HepG2 (cell line): ENCODE results near the gene SPTSSA. TPM values are rescaled to one million over a fixed set of nuclear protein-coding genes. Genes with fewer than 3 reads are reported as not detected.

Source experiments
- CBX5 ChIP-seq: sonication (generic); formaldehyde crosslinking; IDR thresholded peaks from 2 replicates; pipeline ENCODE4 v1.4.0; 2020; ENCODE audit warnings: missing genetic modification reagents, borderline replicate concordance
- ERF ChIP-seq: IDR thresholded peaks from 2 replicates; pipeline ENCODE4 v1.6.1; 2018; ENCODE audit warnings: missing biosample characterization, missing genetic modification reagents
- HINFP ChIP-seq: sonication (generic); formaldehyde crosslinking; IDR thresholded peaks from 2 replicates; pipeline ENCODE4 v1.4.0; 2020; ENCODE audit warnings: low read depth, mild to moderate bottlenecking, missing genetic modification reagents
- HIVEP1 ChIP-seq: sonication (generic); formaldehyde crosslinking; IDR thresholded peaks from 2 replicates; pipeline ENCODE4 v1.4.0; 2020; ENCODE audit warnings: mild to moderate bottlenecking, missing genetic modification reagents
- HNRNPK ChIP-seq: fragments of 200-400 bp; formaldehyde crosslinking; IDR thresholded peaks from 2 replicates; pipeline ENCODE4 v1.6.1; 2018; ENCODE audit warnings: low read length, low read depth, moderate library complexity, mild to moderate bottlenecking; ENCODE audit not compliant: poor library complexity, severe bottlenecking
- HNRNPLL ChIP-seq: fragments of 200-400 bp; formaldehyde crosslinking; IDR thresholded peaks from 2 replicates; pipeline ENCODE4 v1.6.1; 2017; ENCODE audit warnings: mild to moderate bottlenecking, low read depth, low read length; ENCODE audit not compliant: poor library complexity, severe bottlenecking
- KLF11 ChIP-seq: IDR thresholded peaks from 2 replicates; pipeline ENCODE4 v1.6.1; 2016; ENCODE audit warnings: missing compliant biosample characterization
- MTF1 ChIP-seq: sonication (generic); formaldehyde crosslinking; IDR thresholded peaks from 2 replicates; pipeline ENCODE4 v1.5.0; 2020; ENCODE audit warnings: missing genetic modification reagents
- MXD4 ChIP-seq: IDR thresholded peaks from 2 replicates; pipeline ENCODE4 v1.6.1; 2016; ENCODE audit warnings: mild to moderate bottlenecking, missing biosample characterization, missing genetic modification reagents
- NCOR1 ChIP-seq: fragments of 200-600 bp; sonication (generic); IDR thresholded peaks from 2 replicates; pipeline ENCODE4 v1.7.0; 2017; ENCODE audit warnings: antibody characterized with exemption, low read length, borderline replicate concordance
- NFYB ChIP-seq: sonication (generic); formaldehyde crosslinking; IDR thresholded peaks from 2 replicates; pipeline ENCODE4 v1.4.0; 2020; ENCODE audit warnings: missing genetic modification reagents
- PITX1 ChIP-seq: sonication (generic); formaldehyde crosslinking; IDR thresholded peaks from 2 replicates; pipeline ENCODE4 v1.5.1; 2020; ENCODE audit warnings: mild to moderate bottlenecking, missing genetic modification reagents
- POLR2A ChIP-seq, 2 experiments: IDR thresholded peaks; 2 replicates each; pipeline ENCODE4 v1.6.1; 2011; ENCODE audit warnings: low read depth in 2 of 2, low read length in 2 of 2, mild to moderate bottlenecking in 1 of 2, moderate library complexity in 1 of 2; ENCODE audit not compliant: insufficient read depth in 1 of 2
- RELA ChIP-seq: sonication (generic); formaldehyde crosslinking; IDR thresholded peaks from 2 replicates; pipeline ENCODE4 v1.4.0; 2020; ENCODE audit warnings: missing genetic modification reagents
- SP5 ChIP-seq: IDR thresholded peaks from 2 replicates; pipeline ENCODE4 v1.6.1; 2016; ENCODE audit warnings: low read depth, borderline replicate concordance
- SSRP1 ChIP-seq: IDR thresholded peaks from 2 replicates; pipeline ENCODE4 v1.6.1; 2016; ENCODE audit warnings: control low read depth
- TCF12 ChIP-seq, 2 experiments: fragments of 450-650 bp in 1 of 2; sonication (generic) in 1 of 2; formaldehyde crosslinking in 1 of 2; IDR thresholded peaks; 2 replicates each; pipeline versions ENCODE4 v1.6.1 to v1.8.0; 2017 to 2022; ENCODE audit warnings: antibody characterized with exemption in 1 of 2, mild to moderate bottlenecking in 1 of 2, missing genetic modification reagents in 1 of 2, moderate library complexity in 1 of 2
- TEF ChIP-seq: sonication (generic); formaldehyde crosslinking; IDR thresholded peaks from 2 replicates; pipeline ENCODE4 v1.5.0; 2020; ENCODE audit warnings: missing genetic modification reagents
- THAP8 ChIP-seq: sonication (generic); formaldehyde crosslinking; IDR thresholded peaks from 2 replicates; pipeline ENCODE4 v1.5.1; 2020; ENCODE audit warnings: missing genetic modification reagents, mild to moderate bottlenecking, borderline replicate concordance
- WIZ ChIP-seq: sonication (generic); formaldehyde crosslinking; IDR thresholded peaks from 2 replicates; pipeline ENCODE4 v1.5.1; 2020; ENCODE audit warnings: mild to moderate bottlenecking, missing genetic modification reagents
- ZBTB38 ChIP-seq: sonication (generic); formaldehyde crosslinking; IDR thresholded peaks from 2 replicates; pipeline ENCODE4 v1.5.1; 2020; ENCODE audit warnings: mild to moderate bottlenecking, missing genetic modification reagents
- ZNF253 ChIP-seq: sonication (generic); formaldehyde crosslinking; IDR thresholded peaks from 2 replicates; pipeline ENCODE4 v1.8.0; 2022; ENCODE audit warnings: mild to moderate bottlenecking, missing genetic modification reagents, borderline replicate concordance
- ZNF549 ChIP-seq: sonication (generic); formaldehyde crosslinking; IDR thresholded peaks from 2 replicates; pipeline ENCODE4 v1.5.0; 2020; ENCODE audit warnings: missing genetic modification reagents
- ZNF614 ChIP-seq: IDR thresholded peaks from 2 replicates; pipeline ENCODE4 v1.6.1; 2018; ENCODE audit warnings: missing biosample characterization, missing genetic modification reagents, inconsistent platforms, borderline replicate concordance
- polyA plus RNA-seq, 8 experiments: library from polyadenylated mRNA; depleted of rRNA in 3 of 8; stranded (reverse) in 7 of 8; unstranded in 1 of 8; fragments of >200 nt; fragmentation: Illumina TruSeq in 4 of 8; extraction: Trizol in 4 of 8; gene quantifications; 2 replicates each; pipeline versions ENCODE4 v1.2.1 to v1.2.3, GENCODE V29; 2011 to 2016; ENCODE audit warnings: low read depth in 4 of 8, missing spikeins in 1 of 8, mixed read lengths in 1 of 8; ENCODE audit not compliant: insufficient read depth in 1 of 8
- total RNA-seq, 5 experiments: library from RNA; depleted of rRNA; stranded (reverse); fragments of >200 nt; fragmentation: Illumina TruSeq; extraction: Trizol; gene quantifications; 2 replicates each; pipeline ENCODE4 v1.2.3, GENCODE V29; 2016; ENCODE audit warnings: low read depth in 1 of 5
- TF ChIP-seq, protein P1 (sequence below): sonication (generic); formaldehyde crosslinking; IDR thresholded peaks from 2 replicates; pipeline ENCODE4 v1.9.0; 2021; ENCODE audit warnings: missing genetic modification reagents, borderline replicate concordance

The SPTSSA gene
- total and polyA plus RNA-seq, 2 of the 13 experiments (the other 11 are each of a cell fraction or from before 2014, with no cell fraction given), result 19.1 to 86.1 TPM

GRCh38 chr14:34496679-34497513 lies 34.9 kb upstream of the SPTSSA start (continued):
- TF ChIP-seq HINFP (CRISPR knock-in tag) (no peak), THAP8 (CRISPR knock-in tag) (no peak), MTF1 (CRISPR knock-in tag) (no peak), ZNF253 (CRISPR knock-in tag) (no peak; the same call in 1 of the 2 replicates), TEF (CRISPR knock-in tag) (peak; percentile 53; the same call in 1 of the 2 replicates), SP5 (CRISPR knock-in tag) (0 out of 2 replicates have a peak, but pooled peaks have one; percentile 23), ERF (CRISPR knock-in tag) (peak; percentile 78), HIVEP1 (CRISPR knock-in tag) (peak; percentile 80; the same call in 1 of the 2 replicates), SSRP1 (CRISPR knock-in tag) (peak; percentile 81), WIZ (peak; percentile 72; the same call in 1 of the 2 replicates), HNRNPLL (peak; percentile 68), ZNF549 (no peak), MXD4 (CRISPR knock-in tag) (peak; percentile 34; the same call in 1 of the 2 replicates), NFYB (CRISPR knock-in tag) (peak; percentile 37), RELA (CRISPR knock-in tag) (0 out of 2 replicates have a peak, but pooled peaks have one; percentile 16), ZNF614 (peak; percentile 55; the same call in 1 of the 2 replicates), TCF12 (IDR thresholded peaks at IDR 0.05) (no peak), TCF12 (CRISPR knock-in tag; IDR thresholded peaks at IDR 0.05) (no peak), ZBTB38 (CRISPR knock-in tag) (peak; percentile 81), HNRNPK (no peak), PITX1 (CRISPR knock-in tag) (no peak), NCOR1 (no peak), KLF11 (no peak), POLR2A (IDR thresholded peaks at IDR 0.05; ENCODE audit: insufficient read depth in 1 of 2, low read depth in 2 of 2, low read length in 2 of 2) (peak in 1 of 2 experiments; percentile 76; a peak in 1 of 4 replicates), CBX5 (CRISPR knock-in tag) (peak; percentile 93; the same call in 1 of the 2 replicates)
- TF ChIP-seq, protein P1, sequence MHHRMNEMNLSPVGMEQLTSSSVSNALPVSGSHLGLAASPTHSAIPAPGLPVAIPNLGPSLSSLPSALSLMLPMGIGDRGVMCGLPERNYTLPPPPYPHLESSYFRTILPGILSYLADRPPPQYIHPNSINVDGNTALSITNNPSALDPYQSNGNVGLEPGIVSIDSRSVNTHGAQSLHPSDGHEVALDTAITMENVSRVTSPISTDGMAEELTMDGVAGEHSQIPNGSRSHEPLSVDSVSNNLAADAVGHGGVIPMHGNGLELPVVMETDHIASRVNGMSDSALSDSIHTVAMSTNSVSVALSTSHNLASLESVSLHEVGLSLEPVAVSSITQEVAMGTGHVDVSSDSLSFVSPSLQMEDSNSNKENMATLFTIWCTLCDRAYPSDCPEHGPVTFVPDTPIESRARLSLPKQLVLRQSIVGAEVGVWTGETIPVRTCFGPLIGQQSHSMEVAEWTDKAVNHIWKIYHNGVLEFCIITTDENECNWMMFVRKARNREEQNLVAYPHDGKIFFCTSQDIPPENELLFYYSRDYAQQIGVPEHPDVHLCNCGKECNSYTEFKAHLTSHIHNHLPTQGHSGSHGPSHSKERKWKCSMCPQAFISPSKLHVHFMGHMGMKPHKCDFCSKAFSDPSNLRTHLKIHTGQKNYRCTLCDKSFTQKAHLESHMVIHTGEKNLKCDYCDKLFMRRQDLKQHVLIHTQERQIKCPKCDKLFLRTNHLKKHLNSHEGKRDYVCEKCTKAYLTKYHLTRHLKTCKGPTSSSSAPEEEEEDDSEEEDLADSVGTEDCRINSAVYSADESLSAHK (CRISPR knock-in tag), result no peak
